Astrocyte of the hippocampus (primary cell): ENCODE results near the gene MAB21L4.

Source experiments
- DNase-seq: peaks from one replicate; pipeline ENCODE4 v3.0.0; 2011; ENCODE audit warnings: low read depth, low spot score

MAB21L4 gene

DNA sequence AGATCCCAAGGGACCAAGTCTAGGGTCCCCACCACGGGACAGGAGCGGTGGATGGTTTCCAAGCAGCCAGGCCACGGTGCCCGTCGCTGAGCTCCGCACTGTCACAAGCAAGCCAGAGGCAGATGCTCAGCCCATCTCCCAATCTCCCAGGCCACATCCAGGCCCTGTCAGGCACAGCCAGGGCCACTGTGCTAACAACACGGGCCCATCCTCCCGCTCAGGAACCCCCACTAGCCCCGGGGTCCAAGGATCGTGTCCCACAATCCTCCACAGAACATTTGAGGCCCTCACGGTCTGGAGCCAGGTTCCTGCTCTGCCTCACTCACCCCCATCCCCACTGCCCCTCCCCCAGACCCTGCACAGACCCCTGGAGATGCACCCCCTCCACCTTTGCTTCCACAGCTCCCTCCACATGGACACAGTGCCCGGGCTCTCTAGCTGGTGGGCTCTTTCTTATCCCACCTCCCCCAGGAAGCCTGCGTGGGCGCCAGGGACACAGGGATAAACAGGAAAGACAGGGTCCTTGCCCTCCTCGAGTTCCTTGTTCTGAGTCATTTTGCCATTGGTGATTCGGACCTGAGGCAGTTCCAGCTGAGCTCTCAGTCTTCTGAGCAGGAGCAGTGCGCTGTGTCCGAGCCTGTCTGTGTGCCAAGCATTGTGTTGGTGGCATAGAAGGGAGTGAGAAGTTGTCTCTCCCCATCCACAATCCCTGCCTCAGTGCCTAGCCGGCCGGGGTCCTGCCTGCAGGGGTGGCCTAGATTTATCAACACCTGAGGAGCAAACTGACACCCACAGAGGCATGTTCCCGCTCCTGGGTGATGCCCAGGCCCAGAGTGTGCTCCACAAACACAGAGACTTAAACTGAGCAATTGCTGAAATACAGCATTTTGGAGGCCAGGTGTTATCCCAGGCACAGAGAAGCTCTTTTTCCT lies 17.2 kb upstream of the MAB21L4 start:
- DNase-seq, result no peak

DNA sequence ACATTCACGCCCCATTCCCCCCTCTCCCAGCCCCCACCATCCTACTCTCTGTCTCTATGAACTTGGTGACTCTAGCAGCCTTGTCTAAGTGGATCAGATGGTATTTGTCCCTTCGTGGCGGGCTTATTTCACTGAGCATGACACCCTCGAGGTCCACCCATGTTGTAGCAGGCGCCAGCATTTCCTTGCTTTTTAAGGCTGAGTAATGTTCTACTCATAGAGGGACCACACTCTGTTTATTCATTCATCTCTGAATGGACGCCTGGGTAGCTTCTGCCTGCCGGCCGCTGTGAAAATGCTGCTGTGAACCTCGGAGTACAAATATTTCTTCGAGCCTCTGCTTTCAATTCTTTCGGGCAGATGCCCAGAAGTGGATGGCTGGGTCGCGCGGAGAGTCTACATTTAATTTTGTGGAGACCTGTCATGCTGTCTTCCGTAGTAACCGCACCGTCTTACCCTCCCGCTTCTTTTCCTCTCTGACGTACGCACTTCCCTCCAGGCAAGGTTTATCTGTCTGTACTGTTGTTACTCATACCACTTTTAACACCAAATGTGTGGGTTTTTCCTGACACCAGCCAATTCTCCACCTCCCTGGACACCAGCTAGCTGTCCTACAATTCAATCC lies 15.8 kb upstream of the MAB21L4 start:
- DNase-seq, result no peak

GRCh38 chr2:240909216-240909974 lies 13.4 kb upstream of the MAB21L4 start:
- DNase-seq, result no peak

- no peak for DNase-seq
These were observed 11.1 kb upstream of the MAB21L4 start for GRCh38 chr2:240906911-240907590.

DNA sequence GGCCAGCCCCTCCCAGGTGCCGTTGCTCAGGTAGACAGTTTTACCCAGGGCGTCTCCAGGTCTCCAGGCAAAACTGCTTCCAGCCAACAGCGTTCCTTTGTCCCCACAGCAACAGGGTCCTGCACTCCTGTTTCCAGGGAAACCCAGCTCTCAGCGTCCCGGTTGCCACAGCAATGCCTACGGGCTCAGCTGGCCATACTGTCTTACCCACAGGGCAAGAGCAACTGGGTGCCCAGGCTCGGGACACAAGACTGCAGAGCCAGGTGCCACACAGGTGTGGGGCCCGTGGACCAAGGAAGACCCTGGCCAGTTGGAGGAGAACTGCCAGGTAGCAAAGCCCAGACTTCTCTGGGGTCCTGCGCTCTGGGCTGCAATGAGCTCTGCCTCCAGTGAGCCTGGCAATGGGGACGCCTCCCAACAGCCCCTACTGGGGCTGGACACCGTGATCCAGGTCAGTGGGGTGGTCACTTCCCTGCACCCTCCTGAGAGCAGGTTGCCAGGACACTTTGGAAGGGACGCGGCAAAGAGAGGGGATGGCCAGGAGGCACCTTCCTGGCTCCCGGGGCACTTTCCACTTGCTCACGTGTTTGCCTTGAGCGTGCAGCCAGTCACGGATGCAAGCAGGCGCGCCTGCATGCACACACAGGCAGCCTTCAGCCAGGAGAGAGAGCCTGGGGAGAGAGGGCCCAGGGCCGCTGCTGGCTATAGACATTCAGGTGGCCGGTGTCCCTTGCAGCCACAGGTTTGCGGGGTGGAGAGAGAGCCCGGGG lies 10.4 kb upstream of the MAB21L4 start, which contains the start of gene CROCC2:
Gene CROCC2 (plus strand): TSS at position 196 of the 770 bp plus-strand sequence. CDS start 178 bp downstream, at position 374.
- DNase-seq, result no peak

GRCh38 chr2:240905176-240905781 lies 9.3 kb upstream of the MAB21L4 start:
- DNase-seq, result no peak

DNA sequence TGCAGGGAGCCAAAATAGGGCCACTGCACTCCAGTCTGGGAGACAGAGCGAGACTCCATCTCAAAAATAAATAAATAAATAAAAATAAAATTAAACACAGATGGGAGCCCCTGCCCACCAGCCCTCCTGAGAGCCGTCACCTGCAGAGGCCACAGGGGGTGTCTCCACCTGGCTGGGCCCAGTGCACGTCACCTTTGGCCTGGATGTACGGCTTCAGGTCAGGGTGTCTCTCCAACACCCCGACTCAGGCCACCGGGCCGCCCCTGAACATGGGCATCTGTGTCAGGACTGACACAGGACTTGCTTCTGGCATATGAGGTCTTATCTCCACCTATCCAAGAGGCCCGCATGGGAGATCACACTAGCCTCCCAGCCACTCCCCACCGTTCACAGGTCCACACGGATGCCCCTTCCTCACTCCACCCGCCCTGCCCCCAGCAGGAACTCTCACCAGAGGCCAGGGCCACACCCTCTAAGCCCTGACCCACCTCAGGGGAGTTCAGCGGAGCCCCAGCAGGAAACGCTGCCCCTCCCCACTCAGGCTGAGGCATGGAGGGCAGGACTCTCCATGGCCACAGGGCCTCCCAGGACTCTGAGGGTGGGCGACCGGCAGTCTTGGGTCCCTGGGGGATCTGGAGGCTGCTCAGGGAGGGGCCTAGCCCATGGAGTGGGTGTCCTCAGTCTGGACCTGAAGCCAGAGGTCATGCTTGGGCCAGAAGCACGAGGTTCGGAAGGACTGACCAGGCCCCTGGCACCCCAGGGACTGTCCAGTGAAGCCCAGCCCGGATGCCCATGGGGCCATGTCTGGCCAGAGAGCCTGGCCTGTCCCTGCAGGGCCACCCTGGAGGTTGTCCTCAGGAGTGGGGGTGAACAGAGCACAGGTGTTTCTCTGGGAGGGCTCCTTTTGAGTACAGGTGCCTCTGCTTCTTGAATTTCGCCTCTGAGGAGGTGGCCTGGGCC lies 8.5 kb upstream of the MAB21L4 start:
- DNase-seq, result no peak

DNA sequence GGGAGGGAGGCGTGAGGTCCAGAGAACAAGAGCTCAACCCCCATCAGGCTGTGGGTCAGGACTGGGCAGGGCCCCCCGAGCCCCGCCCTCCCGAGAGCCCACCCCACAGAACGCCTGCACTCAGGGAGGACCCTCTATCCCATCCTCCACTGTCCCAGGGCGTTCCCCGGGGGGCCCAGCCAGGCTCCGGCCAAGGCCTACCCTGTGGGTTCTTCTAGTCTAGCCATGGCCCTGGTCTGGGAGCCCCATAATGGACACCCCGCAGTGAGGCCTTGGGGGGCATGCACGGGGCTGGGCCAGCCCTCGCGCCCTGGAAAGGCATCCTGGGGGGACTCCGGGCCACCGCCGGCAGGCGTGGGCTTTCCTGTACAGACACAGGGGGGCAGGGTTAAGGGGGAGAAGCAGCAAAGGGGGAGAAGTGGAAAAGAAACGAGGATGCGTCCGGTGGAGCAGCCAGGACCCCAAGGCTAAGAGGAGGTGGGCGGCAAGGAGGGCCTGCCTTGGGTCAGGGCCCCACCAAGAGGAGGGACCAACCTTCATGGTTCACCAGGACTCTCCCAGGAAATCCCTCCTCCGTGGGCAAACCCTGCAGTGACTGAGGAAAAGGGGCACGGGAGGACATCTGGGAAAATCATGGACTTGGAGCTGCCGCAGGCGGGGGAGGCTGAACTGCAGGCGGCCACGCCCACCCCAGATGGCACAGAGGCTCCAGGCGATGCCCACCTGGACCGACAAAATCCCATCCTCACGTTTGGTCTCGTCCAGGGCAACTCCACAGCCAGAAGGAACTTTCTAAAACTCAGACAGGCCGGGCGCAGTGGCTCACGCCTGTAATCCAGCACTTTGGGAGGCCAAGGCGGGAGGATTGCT lies 7.5 kb upstream of the MAB21L4 start:
- no peak for DNase-seq

DNA sequence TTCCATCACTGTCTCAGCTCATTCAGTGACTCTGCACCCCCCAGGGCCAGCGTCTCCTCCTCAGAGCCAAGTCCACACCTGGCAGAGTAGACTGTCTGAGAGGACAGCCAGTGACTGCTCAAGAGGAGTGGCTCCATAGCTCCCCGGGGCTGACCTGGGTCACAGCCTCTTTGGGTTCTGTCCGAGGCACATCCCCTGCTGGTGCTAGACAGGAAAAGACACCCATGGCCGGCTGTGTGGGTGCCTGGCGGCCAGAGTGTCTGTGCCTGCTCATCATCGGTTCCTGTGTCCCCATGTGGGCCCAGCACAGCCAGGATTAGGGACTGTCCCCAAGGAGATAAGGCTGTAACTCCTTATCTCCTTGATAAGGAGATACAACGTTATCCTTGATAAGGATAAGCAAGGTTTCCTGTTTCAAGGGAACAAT lies 6.7 kb upstream of the MAB21L4 start:
- DNase-seq, result no peak

DNA sequence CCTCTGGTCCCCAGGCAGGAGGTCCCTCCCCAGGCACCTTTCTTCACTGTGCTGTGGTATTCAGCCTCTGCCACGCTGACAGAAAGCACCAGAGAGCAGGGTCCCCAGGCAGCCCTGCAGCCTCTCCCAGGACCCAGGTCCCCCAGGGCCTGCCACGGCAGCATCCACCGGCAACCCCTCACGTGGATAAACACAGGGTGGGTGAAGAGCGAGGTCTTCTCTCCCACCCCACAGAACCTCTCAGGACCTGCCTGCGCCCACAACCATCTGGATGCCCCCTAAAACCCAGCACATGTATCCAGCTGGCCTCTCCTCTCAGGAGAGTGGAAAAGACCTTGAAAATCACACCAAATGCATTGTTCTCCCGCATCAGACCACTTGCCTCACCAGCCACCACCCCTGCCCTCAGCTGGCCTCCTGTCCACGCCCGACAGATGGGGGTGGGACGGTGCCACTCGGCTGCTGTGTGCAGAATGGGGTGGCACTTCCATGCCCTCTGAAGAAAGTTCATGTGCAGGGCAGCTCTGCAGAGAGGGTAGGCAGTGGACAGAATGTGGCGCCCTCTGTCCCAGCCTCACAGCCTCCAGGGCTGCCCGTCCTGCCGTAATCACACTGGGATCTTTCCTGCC lies 6.1 kb upstream of the MAB21L4 start:
- DNase-seq, result no peak

DNA sequence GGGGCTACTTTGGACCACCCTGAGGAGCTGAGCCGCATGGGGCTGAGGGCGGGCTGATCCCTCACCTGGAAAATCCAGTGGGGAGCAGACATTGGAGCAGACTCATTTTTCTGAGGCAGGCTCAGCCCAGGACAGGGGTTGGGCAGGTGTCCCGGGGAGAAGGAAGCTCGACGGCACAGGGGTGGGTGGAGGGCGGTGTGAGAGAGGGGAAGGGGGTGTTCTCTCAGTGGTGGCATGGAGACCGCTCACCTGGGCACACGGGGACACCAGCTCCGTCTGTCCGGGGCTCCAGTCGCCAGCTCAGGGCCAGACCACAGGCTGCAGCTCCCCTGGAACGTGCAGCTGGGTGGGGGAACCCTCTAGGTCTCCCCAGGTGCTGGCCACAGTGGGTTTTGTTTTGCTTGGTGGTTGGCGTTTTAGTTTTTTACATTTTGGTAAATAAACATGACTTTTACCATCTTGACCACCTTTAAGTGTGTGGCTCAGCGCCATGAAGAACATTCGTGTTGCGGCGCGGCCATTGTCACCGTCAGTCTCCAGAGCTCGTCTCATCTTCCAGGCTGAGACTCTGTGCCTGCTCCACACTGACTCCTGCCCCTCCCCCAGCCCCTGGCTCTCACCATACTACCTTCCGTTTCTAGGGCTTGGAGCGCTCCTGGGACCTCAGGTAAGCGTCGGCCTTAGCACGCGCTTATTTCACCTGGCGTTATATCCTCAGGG lies 4.3 kb upstream of the MAB21L4 start:
- DNase-seq, result no peak

DNA sequence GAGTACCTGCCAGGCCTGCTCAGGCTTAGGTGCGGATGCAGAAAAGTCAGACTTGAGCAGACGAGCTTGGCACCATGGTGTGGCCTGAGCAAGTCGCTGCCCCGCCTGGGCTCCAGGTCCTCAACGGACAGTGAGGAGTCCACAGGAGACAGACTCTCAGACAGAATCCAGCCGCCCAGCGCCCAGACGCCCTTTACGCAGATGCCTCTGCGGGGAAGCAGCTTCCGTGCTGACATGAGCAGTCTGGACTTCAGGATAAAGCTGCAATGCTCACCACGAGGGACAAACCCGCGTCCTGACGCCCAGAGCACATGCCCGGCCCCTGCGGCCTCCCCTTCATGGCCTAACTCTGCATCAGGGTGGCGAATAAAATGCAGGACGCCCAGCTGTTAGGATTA lies 3.5 kb upstream of the MAB21L4 start:
- DNase-seq, result no peak

DNA sequence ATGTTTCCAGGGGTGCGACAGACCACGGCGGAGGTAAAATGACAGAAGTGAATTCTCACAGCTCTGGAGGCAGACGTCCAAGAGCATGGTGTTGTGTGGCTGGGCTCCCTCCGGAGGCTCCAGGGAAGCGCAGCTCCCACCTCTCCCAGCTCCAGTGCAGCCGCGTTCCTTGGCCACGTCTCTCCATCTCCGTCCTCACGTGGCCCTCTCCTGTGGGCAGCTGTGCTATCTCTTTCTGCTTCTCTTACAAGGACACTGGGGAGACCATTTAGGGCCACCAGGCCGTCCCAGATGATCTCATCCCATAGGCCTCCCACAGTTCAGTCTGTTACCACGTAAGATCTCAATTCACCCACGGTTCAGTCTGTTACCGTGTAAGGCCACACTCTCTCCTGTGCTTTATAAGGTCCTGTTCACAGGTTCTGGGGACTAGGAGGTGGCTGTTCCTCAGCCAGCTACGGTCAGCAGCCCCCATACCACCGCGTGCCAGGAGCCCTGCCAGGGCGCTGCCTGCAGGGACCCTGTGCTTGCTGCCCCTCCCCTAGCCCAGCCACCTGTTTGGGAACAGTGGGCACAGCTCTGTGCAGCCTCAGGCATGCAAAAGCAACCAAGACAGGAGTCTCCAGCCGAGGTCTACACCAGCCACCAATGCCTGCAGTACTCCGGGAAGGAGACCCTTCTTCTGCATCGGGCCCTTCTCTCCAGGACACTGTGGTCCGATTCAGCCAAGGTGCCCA lies 2.9 kb upstream of the MAB21L4 start:
- no peak for DNase-seq

DNA sequence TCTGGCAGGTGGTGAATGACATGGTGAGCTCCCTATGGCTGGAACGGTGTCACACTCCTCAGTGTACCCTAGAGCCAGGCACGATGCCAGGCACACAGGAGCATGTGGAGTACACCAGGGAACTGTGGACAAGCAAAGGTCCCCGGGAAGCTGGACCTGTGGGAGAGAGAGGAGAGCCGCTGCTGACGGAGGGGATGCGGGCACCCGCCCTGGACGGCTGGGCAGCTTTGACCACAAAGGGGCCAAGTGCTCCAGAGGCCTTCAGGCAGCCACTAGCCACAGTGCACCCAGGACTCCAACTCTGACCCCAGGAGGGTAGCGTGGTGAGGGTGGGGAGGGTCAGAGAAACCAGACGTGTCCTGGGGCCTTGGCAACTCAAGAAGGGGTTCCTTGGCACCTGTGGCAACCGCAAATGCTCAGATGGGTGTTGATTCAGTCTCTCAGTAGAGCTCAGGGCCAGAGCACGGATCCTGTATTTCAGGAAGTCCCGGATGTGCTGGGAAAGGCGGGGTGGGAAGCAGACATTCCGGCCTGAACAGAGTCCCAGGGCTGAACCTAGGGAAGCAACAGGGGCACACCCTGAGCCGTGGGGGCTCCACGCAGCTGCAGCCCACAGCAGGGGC lies 2.3 kb upstream of the MAB21L4 start:
- DNase-seq, result no peak

- DNase-seq, result no peak
These were observed 1.1 kb upstream of the MAB21L4 start for GRCh38 chr2:240896871-240897692.
